ENCODE measurements around the gene NDUFA8.

GRCh38 chr9:122119721-122120120 lies 39.9 kb downstream of the NDUFA8 start:
- TF ChIP-seq CTCF (IDR thresholded peaks at IDR 0.05), result no peak
- no peak for TF ChIP-seq POLR2A (IDR thresholded peaks at IDR 0.05)
- no peak for TF ChIP-seq EP300 (IDR thresholded peaks at IDR 0.05)
